Nephron progenitor cell (in vitro differentiated cells): ENCODE results near the gene DCTN3.
"Not testable (repeated sequence)": the region's sequence is repeated elsewhere in the genome, so short reads cannot be mapped to it uniquely, and the experiment has no call there.

Experiments used
- DNase-seq: peaks from one replicate; pipeline ENCODE4 v3.0.0; 2021
- H3K27ac Mint-ChIP-seq: 2 replicates; pipeline ENCODE4 v1.8.0; 2021; ENCODE audit warnings: mild to moderate bottlenecking, moderate library complexity, mixed read lengths
- H3K27me3 Mint-ChIP-seq: 2 replicates; pipeline ENCODE4 v1.8.0; 2021; ENCODE audit warnings: mild to moderate bottlenecking, low read depth, mixed read lengths; ENCODE audit not compliant: poor library complexity
- H3K36me3 Mint-ChIP-seq: 2 replicates; pipeline ENCODE4 v1.8.0; 2021; ENCODE audit warnings: low read depth, mixed read lengths
- H3K4me1 Mint-ChIP-seq: 2 replicates; pipeline ENCODE4 v1.8.0; 2021; ENCODE audit warnings: mixed read lengths
- H3K4me3 Mint-ChIP-seq: 2 replicates; pipeline ENCODE4 v1.8.0; 2021; ENCODE audit warnings: mild to moderate bottlenecking, moderate library complexity, mixed read lengths
- H3K9me3 Mint-ChIP-seq: 2 replicates; pipeline ENCODE4 v1.8.0; 2021; ENCODE audit warnings: mild to moderate bottlenecking, moderate library complexity, mixed read lengths
- CTCF ChIP-seq: fragments of 200-600 bp; sonication (generic); IDR thresholded peaks from 2 replicates; pipeline ENCODE4 v1.5.0; 2021; ENCODE audit warnings: antibody characterized with exemption

Gene DCTN3

DNA sequence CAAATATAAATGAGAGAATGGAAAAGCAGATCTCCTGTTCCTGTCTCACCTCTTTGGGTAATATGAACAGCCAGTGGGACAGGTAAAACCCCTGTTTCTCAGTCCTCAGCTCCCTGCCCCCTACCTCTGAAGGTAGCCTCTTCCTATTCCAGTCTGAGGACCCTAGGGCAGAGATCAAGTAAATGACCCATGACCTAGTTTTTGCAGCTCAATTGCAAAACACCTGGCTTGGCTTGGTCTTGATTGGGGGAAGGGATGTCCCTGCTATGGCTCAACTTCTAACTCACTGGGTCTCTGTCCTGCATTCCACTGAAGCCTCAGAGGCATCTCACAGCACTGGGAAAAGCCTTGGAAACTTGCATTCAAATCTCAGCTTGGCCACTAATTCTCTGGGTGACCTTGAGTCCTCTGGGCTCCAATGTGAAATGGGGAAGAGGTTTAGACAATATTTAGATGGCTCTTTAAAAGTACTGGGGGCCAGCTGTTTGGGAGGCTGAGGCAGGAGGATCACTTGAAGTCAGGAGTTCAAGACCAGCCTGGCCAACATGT lies 24.5 kb upstream of the DCTN3 start:
- peaks cover 49% of the 10 kb centered on the region for H3K4me1 Mint-ChIP-seq
- peaks cover 23% of the 10 kb centered on the region for H3K36me3 Mint-ChIP-seq
- no peak for DNase-seq
- peak overlapping the region; percentile 47 for H3K4me3 Mint-ChIP-seq
- H3K27me3 Mint-ChIP-seq: peaks cover 6% of the 10 kb centered on the region
- peak overlapping the region; percentile 8 for H3K27ac Mint-ChIP-seq
- no peak for TF ChIP-seq CTCF
- no peaks in the 10 kb centered on the region for H3K9me3 Mint-ChIP-seq

DNA sequence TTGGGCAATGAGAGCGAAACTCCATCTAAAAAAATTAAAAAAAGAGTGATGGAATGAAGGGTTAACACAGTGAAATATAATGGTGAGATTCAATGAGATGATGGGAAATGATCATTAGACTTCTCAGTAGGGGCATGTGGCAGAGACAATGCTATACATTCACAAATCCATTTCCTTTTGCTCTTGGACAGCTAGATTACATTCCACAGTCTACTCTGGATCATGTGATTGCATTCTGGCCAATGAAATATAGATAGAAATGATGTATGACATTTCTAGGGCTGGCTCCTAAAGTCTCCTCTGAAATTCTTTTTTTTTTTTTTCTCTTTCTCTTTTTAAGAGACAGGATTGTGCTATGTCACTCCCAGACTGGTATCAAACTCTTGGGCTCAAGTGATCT lies 22.4 kb upstream of the DCTN3 start:
- H3K4me1 Mint-ChIP-seq: peaks cover 40% of the 10 kb centered on the region
- H3K4me3 Mint-ChIP-seq: no peak overlapping the region
- no peak overlapping the region for H3K27ac Mint-ChIP-seq
- peaks cover 1% of the 10 kb centered on the region for H3K36me3 Mint-ChIP-seq
- H3K27me3 Mint-ChIP-seq: peaks cover 11% of the 10 kb centered on the region
- TF ChIP-seq CTCF: no peak
- no peak for DNase-seq
- H3K9me3 Mint-ChIP-seq: no peaks in the 10 kb centered on the region

- not testable (repeated sequence) for DNase-seq, H3K27me3 Mint-ChIP-seq, H3K4me3 Mint-ChIP-seq, H3K36me3 Mint-ChIP-seq, H3K27ac Mint-ChIP-seq, H3K9me3 Mint-ChIP-seq
- peaks cover 30% of the 10 kb centered on the region for H3K4me1 Mint-ChIP-seq
These were observed 19.0 kb upstream of the DCTN3 start for GRCh38 chr9:34639322-34639721.

DNA sequence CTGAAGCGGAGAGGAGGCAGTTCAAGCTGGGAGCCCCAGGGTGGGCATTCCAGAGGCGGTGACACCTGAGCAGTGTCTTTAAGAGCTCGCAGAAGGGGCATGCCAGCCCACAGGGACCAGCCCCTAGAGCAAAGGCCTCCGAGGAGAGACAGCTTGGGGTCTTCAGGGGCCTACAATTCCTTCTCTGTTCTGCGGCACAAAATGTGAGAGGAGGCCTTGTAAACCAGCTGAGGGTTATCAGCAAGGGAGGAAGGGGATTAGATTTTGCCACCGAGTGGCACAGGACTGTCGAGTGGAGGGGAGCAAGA lies 17.8 kb upstream of the DCTN3 start:
- Mint-ChIP-seq H3K27ac (no peak overlapping the region), H3K9me3 (no peaks in the 10 kb centered on the region), H3K4me1 (peaks cover 31% of the 10 kb centered on the region), H3K27me3 (peaks cover 5% of the 10 kb centered on the region), H3K4me3 (peak overlapping the region; percentile 87), H3K36me3 (peaks cover 4% of the 10 kb centered on the region)
- no peak for TF ChIP-seq CTCF
- no peak for DNase-seq

GRCh38 chr9:34637356-34638137 lies 17.3 kb upstream of the DCTN3 start, which contains the start of gene SIGMAR1:
Gene SIGMAR1 (minus strand): TSS chr9:34637787. CDS start chr9:34637697, 90 bp downstream.
- peak; percentile 97 for DNase-seq
- peaks cover 32% of the 10 kb centered on the region for H3K4me1 Mint-ChIP-seq
- H3K27me3 Mint-ChIP-seq: peaks cover 9% of the 10 kb centered on the region
- peak within 1 kb of the TSS; percentile 87 for H3K4me3 Mint-ChIP-seq
- peaks cover 4% of the 10 kb centered on the region for H3K36me3 Mint-ChIP-seq
- H3K27ac Mint-ChIP-seq: peak within 1 kb of the TSS; percentile 57
- no peak for TF ChIP-seq CTCF
- H3K9me3 Mint-ChIP-seq: no peaks in the 10 kb centered on the region

- TF ChIP-seq CTCF: no peak
- Mint-ChIP-seq H3K4me1 (peaks cover 32% of the 10 kb centered on the region), H3K27me3 (peaks cover 10% of the 10 kb centered on the region), H3K9me3 (no peaks in the 10 kb centered on the region), H3K36me3 (peaks cover 4% of the 10 kb centered on the region), H3K4me3 (peak overlapping the region; percentile 87), H3K27ac (peak overlapping the region; percentile 57)
- no peak for DNase-seq
These were observed 16.6 kb upstream of the DCTN3 start for GRCh38 chr9:34636791-34637355.
